Activated naive CD8-positive, alpha-beta T cell (primary cell): ENCODE results near the gene TK2.

Source experiments
- H3K27ac Mint-ChIP-seq: one replicate; pipeline ENCODE4 v1.8.0; 2021; ENCODE audit warnings: mixed read lengths
- H3K27me3 Mint-ChIP-seq: one replicate; pipeline ENCODE4 v1.8.0; 2021; ENCODE audit warnings: mixed read lengths
- H3K36me3 Mint-ChIP-seq: one replicate; pipeline ENCODE4 v1.8.0; 2021; ENCODE audit warnings: mixed read lengths
- H3K4me1 Mint-ChIP-seq: one replicate; pipeline ENCODE4 v1.8.0; 2021; ENCODE audit warnings: low read depth, mixed read lengths
- H3K4me3 Mint-ChIP-seq: one replicate; pipeline ENCODE4 v1.8.0; 2021; ENCODE audit warnings: mild to moderate bottlenecking, mixed read lengths
- H3K9me3 Mint-ChIP-seq: one replicate; pipeline ENCODE4 v1.8.0; 2021; ENCODE audit warnings: low read depth, mixed read lengths

The TK2 gene

GRCh38 chr16:66494916-66495315 is 55.0 kb downstream of the TK2 start:
- Mint-ChIP-seq H3K27ac (no peak overlapping the region), H3K4me3 (no peak overlapping the region), H3K27me3 (no peaks in the 10 kb centered on the region), H3K36me3 (peaks cover 2% of the 10 kb centered on the region), H3K4me1 (no peaks in the 10 kb centered on the region), H3K9me3 (no peaks in the 10 kb centered on the region)

GRCh38 chr16:66493490-66494401 is 56.2 kb downstream of the TK2 start:
- Mint-ChIP-seq H3K4me3 (no peak overlapping the region), H3K36me3 (peaks cover 2% of the 10 kb centered on the region), H3K27me3 (no peaks in the 10 kb centered on the region), H3K27ac (no peak overlapping the region), H3K9me3 (no peaks in the 10 kb centered on the region), H3K4me1 (no peaks in the 10 kb centered on the region)

DNA sequence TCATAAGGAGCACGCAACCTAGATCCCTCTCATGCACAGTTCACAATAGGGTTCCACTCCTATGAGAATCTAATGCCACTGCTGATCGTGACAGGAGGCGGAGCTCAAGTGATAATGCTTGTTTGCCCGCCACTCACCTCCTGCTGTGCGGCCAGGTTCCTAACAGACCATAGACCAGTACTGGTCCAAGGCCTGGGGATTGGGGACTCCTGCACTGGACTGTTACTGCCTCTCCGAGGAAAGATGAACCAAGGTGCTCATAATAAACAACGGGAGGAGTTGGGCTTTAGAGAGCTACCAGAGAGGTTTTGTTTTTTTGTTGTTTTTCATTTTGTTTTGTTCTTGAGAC is 58.2 kb downstream of the TK2 start:
- H3K36me3 Mint-ChIP-seq: no peaks in the 10 kb centered on the region
- no peak overlapping the region for H3K4me3 Mint-ChIP-seq
- H3K4me1 Mint-ChIP-seq: no peaks in the 10 kb centered on the region
- no peaks in the 10 kb centered on the region for H3K27me3 Mint-ChIP-seq
- H3K27ac Mint-ChIP-seq: no peak overlapping the region
- no peaks in the 10 kb centered on the region for H3K9me3 Mint-ChIP-seq

DNA sequence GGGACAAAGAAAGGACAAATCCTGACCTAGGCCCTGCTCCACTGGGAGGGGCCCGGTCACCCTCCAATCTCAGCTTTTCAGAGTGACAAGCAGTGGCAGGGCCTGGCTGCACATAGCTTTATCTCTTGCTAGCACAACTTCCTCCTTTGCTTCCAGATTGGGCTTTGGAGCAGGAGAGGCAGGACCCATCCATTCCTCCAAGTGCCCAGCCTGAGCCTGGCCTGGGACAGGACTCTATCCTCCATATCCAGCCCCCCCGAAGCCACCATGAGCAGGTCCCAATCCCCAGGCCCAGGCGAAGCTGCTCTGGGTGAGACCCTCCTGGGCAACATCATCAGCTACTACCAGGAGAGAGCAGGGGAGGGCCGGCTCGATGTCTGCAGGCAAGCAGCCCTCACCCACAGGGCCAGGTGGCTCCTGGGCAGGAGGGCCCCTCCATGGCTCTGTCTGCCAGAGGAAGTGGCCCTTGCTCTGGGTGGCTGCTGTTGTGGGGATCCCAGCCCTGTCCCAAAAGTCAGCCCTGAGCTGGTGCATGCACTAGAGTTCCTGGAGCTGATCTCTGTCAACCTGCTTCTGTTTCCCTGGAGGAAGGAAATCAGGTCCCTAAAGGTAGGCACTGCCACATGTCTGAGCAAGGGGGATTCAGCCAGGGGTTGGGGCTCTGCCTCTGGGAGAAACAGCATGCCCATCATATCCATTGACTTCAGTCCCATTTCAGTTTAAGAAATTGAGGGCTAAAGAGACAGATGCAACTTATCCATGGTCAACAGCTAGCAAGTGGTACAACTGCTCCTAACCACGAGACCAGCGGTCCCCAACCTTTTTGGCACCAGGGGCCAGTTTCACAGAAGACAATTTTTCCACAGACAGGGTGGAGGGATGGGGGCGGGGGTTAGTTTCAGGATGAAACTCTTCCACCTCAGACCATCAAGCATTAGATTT is 58.9 kb downstream of the TK2 start:
- no peaks in the 10 kb centered on the region for H3K4me1 Mint-ChIP-seq
- H3K27ac Mint-ChIP-seq: no peak overlapping the region
- no peaks in the 10 kb centered on the region for H3K27me3 Mint-ChIP-seq
- H3K36me3 Mint-ChIP-seq: no peaks in the 10 kb centered on the region
- no peaks in the 10 kb centered on the region for H3K9me3 Mint-ChIP-seq
- no peak overlapping the region for H3K4me3 Mint-ChIP-seq

DNA sequence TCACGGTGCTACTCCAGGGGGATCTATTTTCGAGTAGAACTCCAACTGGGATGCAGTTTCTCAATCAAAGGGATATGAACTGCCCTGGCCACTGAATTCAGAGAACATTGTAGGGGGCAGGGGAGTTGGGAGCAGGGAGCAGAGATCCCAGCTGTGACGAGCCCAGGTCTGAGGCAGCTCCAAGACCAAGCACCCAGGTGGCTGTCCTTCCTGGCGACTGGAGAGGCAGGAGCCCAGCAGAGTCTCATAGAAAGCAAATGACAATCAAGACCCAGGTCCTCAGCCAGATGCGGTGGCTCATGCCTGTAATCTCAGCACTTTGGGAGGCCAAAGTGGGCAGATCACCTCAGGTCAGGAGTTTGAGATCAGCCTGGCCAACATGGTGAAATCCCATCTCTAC is 60.1 kb downstream of the TK2 start:
- no peaks in the 10 kb centered on the region for H3K4me1 Mint-ChIP-seq
- no peak overlapping the region for H3K4me3 Mint-ChIP-seq
- H3K27me3 Mint-ChIP-seq: no peaks in the 10 kb centered on the region
- no peaks in the 10 kb centered on the region for H3K36me3 Mint-ChIP-seq
- no peaks in the 10 kb centered on the region for H3K9me3 Mint-ChIP-seq
- no peak overlapping the region for H3K27ac Mint-ChIP-seq

GRCh38 chr16:66489385-66489784 is 60.5 kb downstream of the TK2 start:
- H3K4me3 Mint-ChIP-seq: no peak overlapping the region
- no peaks in the 10 kb centered on the region for H3K27me3 Mint-ChIP-seq
- no peaks in the 10 kb centered on the region for H3K4me1 Mint-ChIP-seq
- H3K27ac Mint-ChIP-seq: no peak overlapping the region
- H3K9me3 Mint-ChIP-seq: no peaks in the 10 kb centered on the region
- no peaks in the 10 kb centered on the region for H3K36me3 Mint-ChIP-seq

DNA sequence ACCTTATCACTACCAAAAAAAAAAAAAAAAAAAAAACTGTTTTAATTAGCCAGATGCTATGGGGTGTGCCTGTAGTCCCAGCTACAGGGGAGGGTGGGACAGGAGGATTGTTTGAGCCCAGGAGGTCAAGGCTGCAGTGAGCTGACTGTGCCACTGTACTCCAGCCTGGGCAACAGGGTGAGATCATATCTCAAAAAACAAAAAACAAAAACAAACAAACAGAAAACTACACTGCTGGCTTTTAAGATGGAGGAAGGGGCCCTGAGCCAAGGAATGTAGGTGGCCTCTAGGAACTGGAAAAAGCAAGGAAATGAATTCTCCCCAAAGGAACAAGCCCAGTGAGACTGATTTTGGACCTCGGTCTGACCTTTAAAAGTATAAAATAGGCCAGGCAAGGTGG is 61.4 kb downstream of the TK2 start:
- no peaks in the 10 kb centered on the region for H3K27me3 Mint-ChIP-seq
- peaks cover 4% of the 10 kb centered on the region for H3K4me1 Mint-ChIP-seq
- no peak overlapping the region for H3K4me3 Mint-ChIP-seq
- H3K27ac Mint-ChIP-seq: no peak overlapping the region
- H3K9me3 Mint-ChIP-seq: no peaks in the 10 kb centered on the region
- no peaks in the 10 kb centered on the region for H3K36me3 Mint-ChIP-seq

DNA sequence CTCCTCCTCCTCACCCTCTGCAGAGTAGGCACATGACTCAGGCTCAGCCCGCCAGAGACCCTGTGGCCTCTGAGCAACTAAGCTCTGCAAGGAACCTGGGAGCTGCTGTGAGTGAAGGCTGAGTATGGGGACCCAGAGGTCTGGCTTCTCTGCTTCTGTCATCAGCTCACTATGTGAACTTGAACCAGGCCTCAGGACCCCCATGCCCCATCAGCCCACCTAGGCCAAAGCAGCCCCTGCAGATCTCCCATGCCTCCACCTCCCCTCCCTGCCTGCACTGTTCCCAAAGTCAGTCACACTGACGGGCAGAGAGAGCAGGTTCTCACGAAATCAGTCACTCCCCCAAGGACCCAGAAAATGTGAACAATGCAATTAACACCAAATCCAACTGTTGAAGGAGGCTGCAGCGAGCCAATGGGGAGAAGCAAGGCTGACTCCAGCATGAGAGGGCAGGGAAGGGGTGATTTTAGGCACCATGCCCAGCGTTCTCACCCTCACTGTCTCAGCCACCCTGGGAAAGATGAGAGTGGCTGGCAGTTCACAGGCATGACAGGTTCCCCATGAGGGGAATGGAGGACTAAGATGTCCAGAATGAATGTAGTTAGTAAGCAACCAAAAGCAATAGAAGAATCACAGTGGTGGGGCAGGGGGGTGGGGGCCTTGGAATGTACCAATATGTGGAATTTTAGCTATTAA is 62.2 kb downstream of the TK2 start:
- Mint-ChIP-seq H3K9me3 (no peaks in the 10 kb centered on the region), H3K27ac (no peak overlapping the region), H3K4me3 (no peak overlapping the region), H3K4me1 (peaks cover 11% of the 10 kb centered on the region), H3K27me3 (no peaks in the 10 kb centered on the region), H3K36me3 (no peaks in the 10 kb centered on the region)

- H3K4me3 Mint-ChIP-seq: no peak overlapping the region
- no peaks in the 10 kb centered on the region for H3K36me3 Mint-ChIP-seq
- H3K27me3 Mint-ChIP-seq: no peaks in the 10 kb centered on the region
- H3K27ac Mint-ChIP-seq: no peak overlapping the region
- no peaks in the 10 kb centered on the region for H3K9me3 Mint-ChIP-seq
- peaks cover 11% of the 10 kb centered on the region for H3K4me1 Mint-ChIP-seq
Observed at GRCh38 chr16:66486773-66487579, 62.9 kb downstream of the TK2 start.

- Mint-ChIP-seq H3K36me3 (no peaks in the 10 kb centered on the region), H3K9me3 (no peaks in the 10 kb centered on the region), H3K27me3 (no peaks in the 10 kb centered on the region), H3K4me3 (no peak overlapping the region), H3K27ac (no peak overlapping the region), H3K4me1 (peaks cover 11% of the 10 kb centered on the region)
Observed at GRCh38 chr16:66486199-66486772, 63.6 kb downstream of the TK2 start.

GRCh38 chr16:66485376-66485775 is 64.5 kb downstream of the TK2 start:
- Mint-ChIP-seq H3K9me3 (no peaks in the 10 kb centered on the region), H3K36me3 (no peaks in the 10 kb centered on the region), H3K4me1 (peaks cover 11% of the 10 kb centered on the region), H3K27ac (no peak overlapping the region), H3K27me3 (no peaks in the 10 kb centered on the region), H3K4me3 (no peak overlapping the region)

DNA sequence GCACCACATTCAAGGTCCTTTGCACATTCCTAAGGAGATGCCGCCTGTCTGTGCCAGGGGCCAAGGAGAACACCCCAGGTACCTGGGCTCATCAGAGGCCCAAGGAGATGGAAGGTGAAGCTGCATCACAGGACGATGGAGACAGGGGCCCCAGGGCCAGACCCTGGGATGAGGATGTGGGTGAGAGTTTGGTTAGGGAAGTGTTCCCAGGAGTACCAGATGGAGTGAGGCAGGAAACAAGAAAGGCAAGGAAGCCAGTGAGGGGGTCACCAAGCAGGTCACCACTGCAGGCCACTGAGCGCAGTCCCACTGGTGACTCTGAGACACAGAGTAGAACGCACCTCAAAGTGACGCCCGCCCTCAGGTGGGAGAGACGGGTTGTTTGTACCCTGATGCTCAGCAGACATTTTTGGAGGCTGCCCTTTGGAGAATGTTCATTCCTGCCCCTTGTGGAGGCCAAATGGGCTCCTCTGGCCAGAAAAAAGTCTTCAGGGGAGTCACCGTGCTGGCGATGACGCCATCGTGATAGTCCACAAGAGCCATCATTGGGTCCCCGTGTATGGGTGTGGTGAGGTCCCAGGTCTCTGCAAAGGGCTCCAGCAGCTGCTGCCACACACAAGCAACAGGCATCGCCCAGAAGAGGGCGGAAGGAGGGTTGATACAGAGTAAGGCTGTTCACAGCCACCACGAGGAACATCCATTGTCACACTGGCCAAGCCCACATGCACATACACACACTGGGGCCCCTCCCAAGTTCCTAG is 65.3 kb downstream of the TK2 start:
- Mint-ChIP-seq H3K27ac (no peak overlapping the region), H3K4me3 (no peak overlapping the region), H3K9me3 (no peaks in the 10 kb centered on the region), H3K27me3 (no peaks in the 10 kb centered on the region), H3K4me1 (peaks cover 11% of the 10 kb centered on the region), H3K36me3 (no peaks in the 10 kb centered on the region)

DNA sequence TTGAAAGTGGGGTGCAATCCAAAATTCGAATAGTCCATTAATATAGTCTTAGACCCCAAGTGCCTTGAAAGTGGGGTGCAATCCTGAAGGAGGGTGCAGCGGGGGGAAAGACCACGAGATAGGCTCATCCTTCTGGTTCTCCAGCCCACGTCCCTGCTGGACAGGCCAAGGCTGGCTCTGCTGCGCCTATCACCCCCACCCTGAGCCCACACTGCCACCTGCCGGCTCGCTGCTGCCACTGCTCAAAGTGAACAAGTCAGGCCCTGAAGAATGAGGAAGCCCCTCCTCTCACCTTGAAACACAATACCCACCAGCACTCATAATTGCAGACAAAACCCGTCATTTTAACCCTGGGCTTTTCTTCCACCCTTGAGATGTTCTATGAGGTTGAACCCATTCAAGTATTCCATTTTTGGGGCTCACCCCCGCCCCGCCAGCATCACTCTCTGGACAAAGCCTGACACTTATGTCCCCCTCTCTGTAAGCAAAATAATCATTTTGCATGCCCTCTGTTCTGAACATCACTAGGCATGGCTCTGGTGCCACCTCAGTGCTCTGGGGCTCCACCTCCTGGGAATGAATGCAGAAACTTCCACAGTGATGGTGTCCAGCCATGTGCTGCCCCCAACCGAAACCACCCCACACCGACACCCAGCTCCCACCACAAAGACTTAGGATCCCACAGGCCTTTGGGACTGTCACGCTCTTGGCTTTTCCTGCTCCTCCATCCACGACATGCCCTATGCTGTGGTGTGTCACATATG is 66.1 kb downstream of the TK2 start:
- H3K36me3 Mint-ChIP-seq: no peaks in the 10 kb centered on the region
- peaks cover 13% of the 10 kb centered on the region for H3K4me1 Mint-ChIP-seq
- no peak overlapping the region for H3K27ac Mint-ChIP-seq
- H3K27me3 Mint-ChIP-seq: no peaks in the 10 kb centered on the region
- no peaks in the 10 kb centered on the region for H3K9me3 Mint-ChIP-seq
- H3K4me3 Mint-ChIP-seq: no peak overlapping the region
